Fibroblast of the aortic adventitia (primary cell): ENCODE results near the gene ANKS1A. TPM values are rescaled to one million over a fixed set of nuclear protein-coding genes. Genes with fewer than 3 reads are reported as not detected.

Experiments used
- DNase-seq: peaks from one replicate; pipeline ENCODE4 v3.0.0-alpha.2; 2010; ENCODE audit warnings: low read depth
- H3K4me3 ChIP-seq: 2 replicates; pipeline ENCODE4 v1.5.1; 2011; ENCODE audit warnings: low read depth, mild to moderate bottlenecking, control low read depth, low read length, moderate library complexity
- total RNA-seq: library from RNA; depleted of rRNA; stranded (reverse); fragments of >200 nt; gene quantifications from 2 replicates; pipeline ENCODE4 v1.2.3, GENCODE V29; 2012; ENCODE audit warnings: low replicate concordance
- TF ChIP-seq, protein P1 (sequence below): IDR thresholded peaks from 2 replicates; pipeline ENCODE4 v1.5.1; 2011; ENCODE audit warnings: mild to moderate bottlenecking, low read length, control low read depth, inconsistent platforms; ENCODE audit not compliant: insufficient read depth

The ANKS1A gene
- total RNA-seq, 1 donor: 7.6 TPM

DNA sequence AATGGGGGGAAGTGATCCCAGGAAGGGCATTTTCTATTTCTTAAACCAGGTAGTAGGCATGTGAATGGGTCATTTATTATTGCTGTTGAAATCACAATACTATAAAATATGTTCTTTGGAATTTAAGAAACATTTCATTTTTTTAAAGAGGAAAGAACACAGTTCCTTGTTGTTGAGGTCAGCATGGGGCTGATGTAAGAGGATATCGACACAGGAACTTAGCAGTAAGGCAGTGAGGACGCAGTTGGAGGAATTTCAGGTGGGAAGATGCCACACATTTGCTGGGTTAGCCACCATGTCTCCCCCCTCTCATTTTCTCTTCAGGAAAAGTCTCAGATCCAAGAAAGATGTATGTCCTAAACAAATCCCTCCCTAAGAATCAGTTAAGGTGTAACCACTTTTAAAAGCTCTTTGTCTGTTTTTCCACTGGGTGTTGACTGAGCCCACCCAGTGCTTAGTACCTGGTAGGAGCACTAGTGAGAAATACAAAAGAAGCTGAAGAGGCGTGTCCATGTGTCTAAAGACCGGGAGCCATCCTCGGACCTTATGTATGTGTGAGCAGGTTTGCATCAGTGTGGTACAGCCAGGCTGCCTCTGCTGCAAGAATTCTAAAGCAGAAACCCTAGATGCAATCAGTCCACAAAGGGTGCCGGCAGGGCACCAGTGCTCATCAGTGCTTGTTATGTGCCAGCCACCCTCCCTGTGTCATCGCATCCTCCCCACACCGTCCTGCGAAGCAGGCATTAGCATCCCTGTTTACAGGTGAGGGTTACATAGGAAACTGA is 153.2 kb downstream of the ANKS1A start:
- DNase-seq: no peak
- H3K4me3 ChIP-seq: no peak overlapping the region
- TF ChIP-seq, protein P1, sequence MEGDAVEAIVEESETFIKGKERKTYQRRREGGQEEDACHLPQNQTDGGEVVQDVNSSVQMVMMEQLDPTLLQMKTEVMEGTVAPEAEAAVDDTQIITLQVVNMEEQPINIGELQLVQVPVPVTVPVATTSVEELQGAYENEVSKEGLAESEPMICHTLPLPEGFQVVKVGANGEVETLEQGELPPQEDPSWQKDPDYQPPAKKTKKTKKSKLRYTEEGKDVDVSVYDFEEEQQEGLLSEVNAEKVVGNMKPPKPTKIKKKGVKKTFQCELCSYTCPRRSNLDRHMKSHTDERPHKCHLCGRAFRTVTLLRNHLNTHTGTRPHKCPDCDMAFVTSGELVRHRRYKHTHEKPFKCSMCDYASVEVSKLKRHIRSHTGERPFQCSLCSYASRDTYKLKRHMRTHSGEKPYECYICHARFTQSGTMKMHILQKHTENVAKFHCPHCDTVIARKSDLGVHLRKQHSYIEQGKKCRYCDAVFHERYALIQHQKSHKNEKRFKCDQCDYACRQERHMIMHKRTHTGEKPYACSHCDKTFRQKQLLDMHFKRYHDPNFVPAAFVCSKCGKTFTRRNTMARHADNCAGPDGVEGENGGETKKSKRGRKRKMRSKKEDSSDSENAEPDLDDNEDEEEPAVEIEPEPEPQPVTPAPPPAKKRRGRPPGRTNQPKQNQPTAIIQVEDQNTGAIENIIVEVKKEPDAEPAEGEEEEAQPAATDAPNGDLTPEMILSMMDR: no peak

DNA sequence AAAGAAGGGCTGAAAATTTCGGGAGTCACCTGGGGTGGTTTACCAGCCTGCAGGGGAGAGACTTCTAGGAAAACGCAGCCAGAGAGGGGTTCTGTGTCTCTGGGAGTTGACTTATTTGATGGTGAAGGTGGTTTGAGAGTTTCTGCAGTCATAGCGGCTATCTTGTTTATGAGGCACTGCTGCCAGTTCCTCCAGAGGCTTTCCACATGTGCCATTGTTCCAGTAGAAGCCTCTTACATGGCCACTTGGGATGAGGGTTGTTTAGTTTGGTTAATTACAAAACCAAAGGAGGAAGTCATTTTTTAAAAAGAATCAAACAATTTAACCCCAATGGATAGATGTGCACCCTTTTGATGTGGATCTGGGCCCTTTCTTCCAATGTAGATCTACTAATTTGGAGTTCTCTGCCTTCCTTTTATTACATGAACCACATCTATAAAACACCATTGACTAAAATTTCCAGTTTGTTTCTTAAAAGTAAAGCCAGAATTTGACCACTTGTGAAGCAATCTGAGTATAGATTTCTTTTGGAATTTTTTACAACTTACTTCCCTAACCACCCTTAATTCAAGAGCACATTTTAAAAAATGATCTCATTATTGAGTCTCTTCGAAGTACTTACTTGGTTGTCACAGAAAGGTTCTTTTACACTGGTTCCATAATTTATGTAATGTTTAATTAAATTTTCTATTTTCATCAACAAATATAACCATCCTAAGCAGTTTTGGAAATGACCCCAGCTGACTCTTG is 154.5 kb downstream of the ANKS1A start:
- TF ChIP-seq, protein P1: no peak
- DNase-seq: no peak
- no peak overlapping the region for H3K4me3 ChIP-seq

DNA sequence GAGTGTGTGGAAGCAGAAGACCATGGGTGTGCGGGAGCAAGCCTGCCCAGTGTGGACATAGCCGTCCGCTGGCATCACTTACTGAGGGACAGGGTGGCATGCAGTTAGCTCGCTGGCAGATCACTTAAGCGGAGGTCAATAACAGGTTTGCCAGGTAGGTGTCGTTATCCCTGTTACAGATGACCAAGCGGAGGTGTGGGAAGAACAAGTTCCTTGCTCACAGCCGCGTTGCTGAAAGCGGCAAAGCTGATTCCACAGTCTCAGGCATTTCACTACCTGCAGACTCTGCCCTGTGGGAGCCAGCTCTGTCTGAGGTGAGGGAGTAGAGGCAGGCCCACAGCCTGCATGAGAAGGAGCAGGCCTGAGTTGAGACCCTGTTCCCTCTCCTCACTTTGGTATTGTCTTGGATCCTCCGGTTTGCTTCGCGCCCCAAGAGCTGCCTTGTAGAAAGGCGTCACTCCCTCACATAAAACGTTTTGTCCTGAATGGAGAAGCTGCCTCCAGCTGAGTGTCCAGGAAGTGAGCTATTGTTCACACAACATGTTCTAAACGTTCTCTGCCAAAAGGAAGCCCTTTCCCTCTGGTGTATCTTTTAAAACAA is 155.2 kb downstream of the ANKS1A start:
- DNase-seq: no peak
- TF ChIP-seq, protein P1: no peak
- H3K4me3 ChIP-seq: no peak overlapping the region

DNA sequence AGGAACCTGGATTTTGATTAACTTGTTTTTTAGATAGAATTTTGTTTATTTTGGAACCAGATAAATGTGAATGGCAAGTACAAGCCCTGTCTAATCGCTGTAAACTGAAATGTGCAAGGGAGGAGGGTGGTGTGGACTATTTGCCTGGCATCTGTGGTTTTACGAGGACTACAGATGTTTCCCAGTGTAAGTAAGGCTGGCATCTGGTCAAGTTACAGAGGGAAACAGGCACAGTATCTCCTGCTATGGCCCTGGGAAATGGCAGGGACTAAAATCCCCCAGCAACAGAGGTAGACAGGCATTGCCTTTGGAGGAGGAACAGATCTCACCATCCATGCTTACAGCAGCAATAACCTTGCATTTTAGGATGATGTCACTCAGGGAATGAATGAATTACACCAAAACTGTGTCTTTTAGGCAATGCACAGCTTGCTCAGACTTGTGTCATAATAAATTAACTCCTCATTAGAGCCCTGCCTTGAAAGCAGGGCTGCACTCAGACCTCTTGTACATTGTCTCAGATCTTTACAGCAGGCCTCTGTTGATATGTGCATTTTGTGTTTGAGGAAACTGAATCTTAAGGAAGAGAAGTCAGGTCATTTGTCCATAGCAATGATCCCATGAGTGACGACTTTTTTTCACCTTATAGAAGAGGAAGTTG is 155.8 kb downstream of the ANKS1A start:
- TF ChIP-seq, protein P1: no peak
- H3K4me3 ChIP-seq: no peak overlapping the region
- DNase-seq: no peak

DNA sequence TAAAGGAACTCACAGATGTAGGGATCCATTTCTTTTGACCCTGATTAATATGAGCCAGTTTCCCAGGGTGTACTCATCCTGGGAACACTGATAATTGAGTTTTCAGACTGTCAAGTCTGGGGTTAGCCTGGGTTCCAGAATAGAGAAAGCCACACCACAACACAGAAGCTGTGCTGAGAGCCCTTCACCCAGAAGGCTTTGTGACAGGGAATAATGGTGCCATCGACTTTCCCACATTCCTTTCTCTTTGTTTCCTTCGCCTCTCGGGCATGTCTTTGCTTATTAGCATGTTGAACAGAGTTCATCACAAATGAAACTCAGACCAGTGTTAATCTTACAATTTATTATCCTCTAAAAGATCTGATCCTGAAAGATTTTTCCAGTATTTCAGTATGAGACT is 157.0 kb downstream of the ANKS1A start:
- DNase-seq: no peak
- TF ChIP-seq, protein P1: no peak
- H3K4me3 ChIP-seq: no peak overlapping the region

DNA sequence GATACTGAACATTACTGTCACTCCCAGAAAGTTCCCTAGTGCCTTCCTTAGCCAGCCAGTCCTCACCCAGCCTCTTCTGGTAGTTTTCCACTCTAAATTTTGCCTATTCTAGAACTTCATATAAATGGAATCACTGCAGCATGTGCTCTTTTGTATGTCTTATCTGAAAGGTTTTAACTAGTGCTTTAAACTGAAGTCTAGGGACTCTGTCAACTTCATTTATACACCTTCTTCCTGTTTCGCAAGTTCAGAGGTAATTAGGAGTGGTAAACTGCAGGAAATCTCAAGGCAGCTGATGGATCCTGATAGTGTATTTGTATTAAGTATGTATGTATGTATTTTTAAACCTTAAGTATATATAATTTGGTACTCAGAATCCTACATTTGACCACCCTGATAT is 157.8 kb downstream of the ANKS1A start:
- DNase-seq: no peak
- H3K4me3 ChIP-seq: no peak overlapping the region
- TF ChIP-seq, protein P1: no peak
